Kidney glomerular epithelial cell (primary cell): ENCODE measurements around the gene RNPEP.
"Not testable (repeated sequence)": the region's sequence is repeated elsewhere in the genome, so short reads cannot be mapped to it uniquely, and the experiment has no call there.

ENCODE experiments used
- DNase-seq: peaks from one replicate; lab custom pipeline; 2025; lab: John Stamatoyannopoulos, UW

Gene RNPEP, protein sequence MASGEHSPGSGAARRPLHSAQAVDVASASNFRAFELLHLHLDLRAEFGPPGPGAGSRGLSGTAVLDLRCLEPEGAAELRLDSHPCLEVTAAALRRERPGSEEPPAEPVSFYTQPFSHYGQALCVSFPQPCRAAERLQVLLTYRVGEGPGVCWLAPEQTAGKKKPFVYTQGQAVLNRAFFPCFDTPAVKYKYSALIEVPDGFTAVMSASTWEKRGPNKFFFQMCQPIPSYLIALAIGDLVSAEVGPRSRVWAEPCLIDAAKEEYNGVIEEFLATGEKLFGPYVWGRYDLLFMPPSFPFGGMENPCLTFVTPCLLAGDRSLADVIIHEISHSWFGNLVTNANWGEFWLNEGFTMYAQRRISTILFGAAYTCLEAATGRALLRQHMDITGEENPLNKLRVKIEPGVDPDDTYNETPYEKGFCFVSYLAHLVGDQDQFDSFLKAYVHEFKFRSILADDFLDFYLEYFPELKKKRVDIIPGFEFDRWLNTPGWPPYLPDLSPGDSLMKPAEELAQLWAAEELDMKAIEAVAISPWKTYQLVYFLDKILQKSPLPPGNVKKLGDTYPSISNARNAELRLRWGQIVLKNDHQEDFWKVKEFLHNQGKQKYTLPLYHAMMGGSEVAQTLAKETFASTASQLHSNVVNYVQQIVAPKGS

DNA sequence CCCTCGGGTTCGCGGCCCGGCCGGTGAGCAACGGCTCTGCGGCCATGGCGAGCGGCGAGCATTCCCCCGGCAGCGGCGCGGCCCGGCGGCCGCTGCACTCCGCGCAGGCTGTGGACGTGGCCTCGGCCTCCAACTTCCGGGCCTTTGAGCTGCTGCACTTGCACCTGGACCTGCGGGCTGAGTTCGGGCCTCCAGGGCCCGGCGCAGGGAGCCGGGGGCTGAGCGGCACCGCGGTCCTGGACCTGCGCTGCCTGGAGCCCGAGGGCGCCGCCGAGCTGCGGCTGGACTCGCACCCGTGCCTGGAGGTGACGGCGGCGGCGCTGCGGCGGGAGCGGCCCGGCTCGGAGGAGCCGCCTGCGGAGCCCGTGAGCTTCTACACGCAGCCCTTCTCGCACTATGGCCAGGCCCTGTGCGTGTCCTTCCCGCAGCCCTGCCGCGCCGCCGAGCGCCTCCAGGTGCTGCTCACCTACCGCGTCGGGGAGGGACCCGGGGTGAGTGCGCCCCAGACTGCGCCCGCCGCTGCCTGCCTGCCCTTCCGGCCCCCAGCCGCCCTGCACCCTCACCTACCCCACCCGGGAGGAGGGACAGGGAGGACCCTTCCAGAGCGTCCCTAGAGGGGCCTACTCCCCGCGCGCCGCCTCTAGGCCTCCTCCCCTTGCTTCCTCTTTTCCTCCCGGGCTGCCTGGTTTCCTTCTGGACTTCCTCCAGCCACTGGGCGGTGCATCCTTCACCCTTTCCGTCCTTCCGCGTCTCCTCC, at the start of gene RNPEP:
TSS of gene RNPEP (plus strand) at position 26 of the 757 bp plus-strand sequence. CDS start at position 45, 19 bp downstream.
- peak; percentile 74 for DNase-seq

DNA sequence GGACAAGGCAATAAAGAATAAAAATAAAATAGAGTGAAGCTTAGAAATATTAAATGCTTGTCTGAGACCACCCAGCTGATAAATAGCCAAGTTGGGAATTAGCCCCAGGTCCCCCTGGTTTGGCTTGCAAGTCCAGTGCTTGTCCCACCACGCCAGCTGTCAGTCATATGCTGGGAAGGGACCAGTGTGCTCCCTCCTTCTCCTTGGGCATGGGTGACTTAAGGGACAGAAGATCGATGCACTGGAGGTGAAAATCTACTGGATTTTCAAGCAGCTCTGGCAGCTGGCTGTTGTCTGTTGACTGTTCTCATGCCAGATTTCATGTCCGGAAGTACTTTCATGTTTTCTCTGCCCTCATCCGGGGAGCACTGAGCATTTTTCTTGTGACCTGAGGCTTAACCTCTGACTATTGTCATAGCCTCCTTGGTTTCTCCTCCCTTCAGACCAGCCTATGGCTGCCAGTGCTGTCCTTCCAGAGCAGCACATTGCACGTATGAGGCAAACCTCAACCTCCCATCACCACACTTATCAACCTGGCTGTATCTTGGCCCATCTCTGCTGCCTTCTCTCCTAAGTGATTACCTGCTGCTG, 48.5 kb upstream of the RNPEP start:
- peak; percentile 47 for DNase-seq

DNA sequence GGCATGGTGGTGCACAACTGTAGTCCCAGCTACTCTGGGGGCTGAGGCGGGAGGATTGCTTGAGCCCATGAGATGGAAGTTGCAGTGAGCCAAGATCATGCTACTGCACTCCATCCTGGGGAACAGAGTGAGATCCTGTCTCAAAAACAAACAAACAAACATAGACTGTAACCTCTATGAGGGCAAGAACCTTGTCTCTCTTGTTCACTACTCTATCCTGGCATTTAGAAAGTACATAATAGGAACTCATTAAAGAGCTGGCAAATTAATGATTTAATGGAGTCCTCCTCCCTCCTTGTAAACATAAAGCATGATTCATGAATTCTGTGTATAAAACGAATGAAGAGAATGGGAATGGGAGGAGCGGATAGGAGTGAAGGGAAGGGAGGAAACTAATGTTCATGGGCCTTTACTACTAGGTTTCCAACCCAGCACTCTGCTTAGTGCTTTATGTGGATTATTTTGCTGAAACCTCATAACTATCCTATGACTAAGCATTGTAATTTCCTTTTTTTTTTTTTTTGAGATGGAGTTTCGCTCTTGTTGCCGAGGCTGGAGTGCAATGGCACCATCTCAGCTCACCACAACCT, 44.7 kb upstream of the RNPEP start:
- DNase-seq, result peak; percentile 65

DNA sequence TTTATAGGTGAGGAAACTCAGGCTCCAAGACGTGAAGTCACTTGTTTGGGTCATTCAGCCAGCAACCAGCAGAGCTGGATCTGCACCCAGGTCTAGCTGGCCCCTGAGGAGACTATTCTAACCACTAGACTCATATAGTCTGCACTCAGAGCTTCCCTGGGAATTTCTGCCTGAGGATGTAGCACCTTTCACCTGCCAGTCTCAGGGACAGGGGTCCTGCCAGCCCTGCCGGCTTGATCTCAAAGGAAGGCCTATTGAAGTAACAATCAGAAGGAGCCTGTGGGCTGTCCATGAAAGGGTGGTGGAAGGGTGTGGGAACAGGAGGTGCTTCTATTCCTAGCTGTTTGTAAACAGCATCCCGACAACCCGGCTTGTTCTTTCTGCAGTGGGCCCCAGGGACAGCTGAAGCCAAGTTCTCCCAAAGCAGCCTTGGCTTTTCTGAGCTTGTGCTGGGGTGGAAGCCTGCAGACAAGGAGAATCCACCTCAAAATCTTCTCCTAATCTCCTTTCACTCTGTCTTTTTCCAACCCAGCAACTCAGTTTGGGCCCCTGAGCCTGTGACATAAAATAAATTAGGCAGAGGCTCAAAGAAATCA, 43.9 kb upstream of the RNPEP start:
- DNase-seq, result no peak

DNA sequence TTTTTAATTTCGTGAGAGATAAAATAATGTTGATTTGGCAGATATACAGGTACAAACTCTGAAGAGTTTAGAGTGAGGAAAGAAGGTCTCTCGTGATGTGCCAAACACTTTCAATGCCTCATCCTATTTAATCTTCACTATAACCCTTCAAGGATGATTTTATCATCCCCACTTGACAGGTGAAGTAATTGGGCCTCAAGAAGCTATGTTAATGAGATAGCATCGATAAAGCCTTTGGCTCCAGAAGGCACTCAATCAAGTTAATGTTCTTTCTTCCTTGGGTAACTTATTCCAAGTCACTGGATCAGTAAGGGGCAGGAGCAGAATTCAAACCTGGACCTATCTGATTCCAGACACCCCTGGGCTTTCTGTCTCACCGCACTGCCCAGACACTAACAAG, 43.3 kb upstream of the RNPEP start:
- no peak for DNase-seq

DNA sequence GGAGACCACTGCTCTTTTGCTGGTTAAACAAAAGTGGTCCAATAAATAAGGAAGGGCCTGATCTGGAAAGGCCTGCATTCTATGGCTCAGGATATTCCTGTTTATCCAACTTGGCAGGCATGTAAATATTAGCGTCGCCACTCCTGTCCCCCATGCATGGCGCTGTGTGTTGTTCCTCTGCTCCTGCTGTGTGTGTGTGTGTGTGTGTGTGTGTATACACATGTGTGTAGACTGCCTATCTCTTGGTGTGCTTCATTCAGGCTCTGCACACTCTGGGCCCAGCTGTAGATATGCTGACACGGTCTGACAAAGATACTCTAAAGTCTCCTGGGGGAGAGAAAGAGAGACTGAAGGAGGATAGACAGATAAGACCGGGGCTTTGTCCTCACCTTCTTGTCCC, 42.9 kb upstream of the RNPEP start:
- no peak for DNase-seq

DNA sequence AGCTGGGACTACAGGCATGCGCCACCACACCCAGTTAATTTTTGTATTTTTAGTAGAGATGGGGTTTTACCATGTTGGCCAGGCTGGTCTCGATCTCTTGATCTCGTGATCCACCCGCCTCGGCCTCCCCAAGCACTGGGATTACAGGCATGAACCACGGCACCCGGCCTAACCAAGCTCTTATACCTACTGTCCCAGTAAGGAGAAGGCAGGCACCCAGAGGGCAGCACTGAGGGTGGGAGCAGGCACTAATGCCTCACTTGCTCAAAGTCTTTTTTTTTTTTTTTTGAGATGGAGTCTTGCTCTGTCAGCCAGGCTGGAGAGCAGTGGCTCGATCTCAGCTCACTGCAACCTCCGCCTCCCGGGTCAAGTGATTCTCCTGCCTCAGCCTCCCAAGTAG, 42.1 kb upstream of the RNPEP start:
- DNase-seq, result not testable (repeated sequence)

DNA sequence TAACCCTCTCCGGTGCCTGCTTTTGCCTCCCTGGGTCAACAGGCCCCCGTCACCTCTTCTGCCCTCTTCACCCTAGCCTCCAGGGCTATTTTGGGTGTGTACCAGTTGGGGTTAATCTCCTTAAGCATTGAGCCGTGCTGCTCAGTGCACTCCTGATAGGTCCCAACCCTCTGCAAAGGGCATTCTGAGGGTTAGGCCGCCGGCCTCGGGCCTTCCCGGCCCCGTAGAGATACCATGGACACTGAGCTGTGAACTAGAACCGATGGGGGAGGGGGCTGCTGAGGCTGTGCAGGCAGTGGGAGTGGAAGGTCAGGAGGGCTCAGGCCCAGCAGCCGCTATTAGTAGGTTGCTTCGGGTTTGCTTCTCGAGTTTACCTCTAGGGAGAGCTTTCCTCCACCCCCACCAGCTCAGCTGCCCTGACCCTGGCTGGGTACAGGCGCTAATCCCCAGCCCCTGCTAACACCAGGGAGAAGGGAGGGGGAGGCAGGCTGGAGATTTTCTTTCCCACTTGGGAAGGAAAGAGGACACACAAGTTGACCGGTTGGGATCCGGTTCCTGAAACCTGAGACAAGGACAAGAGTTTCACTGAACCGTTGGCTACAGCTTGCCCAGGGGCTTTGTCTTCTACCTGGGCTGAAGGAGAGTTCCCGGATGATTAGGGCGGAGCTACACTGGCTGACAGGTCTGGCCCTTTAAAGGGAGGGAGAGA, 40.9 kb upstream of the RNPEP start:
- DNase-seq, result peak; percentile 25

DNA sequence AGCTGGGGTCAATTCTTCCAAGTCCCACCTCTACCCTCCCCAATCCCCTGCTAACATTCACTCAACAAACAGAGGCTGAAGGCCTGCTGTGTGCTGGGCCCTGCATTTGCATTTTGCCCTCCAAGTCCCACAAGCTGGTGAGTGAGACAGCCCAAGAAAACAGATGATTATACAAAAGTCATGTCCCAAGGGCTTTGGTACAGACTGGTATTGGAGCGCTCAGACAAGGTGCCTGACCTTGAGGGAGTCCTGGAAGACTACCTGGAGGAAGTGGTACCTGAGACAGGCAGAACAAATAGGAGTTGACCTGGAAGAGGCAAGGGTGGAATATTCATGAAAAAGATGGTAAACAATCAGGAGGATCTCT, 40.3 kb upstream of the RNPEP start:
- DNase-seq, result no peak

DNA sequence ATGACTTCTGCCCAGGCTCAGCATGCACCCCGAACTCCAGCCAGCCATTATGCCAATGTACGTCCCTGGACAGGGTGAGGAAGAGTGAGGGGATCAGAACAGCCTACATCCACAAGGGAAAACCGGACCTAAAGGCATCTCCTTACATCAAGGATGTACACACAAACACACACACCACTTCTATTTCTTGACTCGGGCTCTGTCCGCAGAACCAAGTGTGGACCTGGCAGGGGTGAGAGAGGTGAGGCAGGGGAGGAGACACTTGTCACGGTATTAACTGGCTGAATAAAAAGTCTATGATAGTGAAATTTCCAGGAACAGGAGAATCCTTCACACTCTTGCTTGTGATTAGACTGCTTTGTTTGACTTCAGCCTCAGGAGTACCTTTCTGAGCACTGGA, 38.4 kb upstream of the RNPEP start:
- DNase-seq, result no peak

DNA sequence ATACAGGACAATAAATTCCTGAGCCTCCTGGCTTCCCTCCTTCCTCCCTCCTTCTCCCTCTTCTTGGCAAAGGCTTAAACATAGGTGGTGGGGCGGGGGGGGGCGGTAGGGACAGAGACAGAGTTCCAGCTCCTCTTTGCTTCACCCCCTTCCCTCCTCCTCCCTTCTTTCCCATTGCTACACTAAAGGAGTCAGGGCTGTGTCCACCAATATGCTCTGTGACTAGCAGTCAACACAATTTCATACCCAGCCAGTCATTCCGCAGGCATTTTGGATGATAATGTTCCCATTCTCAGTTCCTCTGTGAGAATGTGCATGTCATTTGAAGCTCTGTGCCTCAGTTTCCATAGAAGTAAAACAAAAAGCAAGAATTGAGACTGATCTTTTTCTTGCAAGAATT, 37.8 kb upstream of the RNPEP start:
- no peak for DNase-seq

DNA sequence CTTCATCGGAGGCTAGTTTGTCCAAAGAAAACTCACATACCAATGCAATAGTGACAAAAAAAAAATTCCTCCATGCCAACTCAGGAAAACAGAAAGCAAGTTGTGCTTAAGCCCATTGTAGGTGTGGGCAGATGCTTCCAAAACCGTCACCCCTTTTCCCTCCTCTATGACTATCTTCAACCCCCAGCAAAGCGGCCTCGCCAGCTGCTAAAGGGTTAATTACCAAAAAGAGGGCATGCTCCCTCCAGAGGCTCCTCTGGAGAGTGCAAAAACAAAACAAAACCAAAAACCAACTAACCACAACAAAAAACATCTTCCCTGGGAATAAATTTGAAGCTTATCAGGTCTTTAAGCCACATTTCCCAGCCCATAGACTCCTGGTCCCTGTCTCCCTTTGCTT, 37.3 kb upstream of the RNPEP start:
- no peak for DNase-seq

DNA sequence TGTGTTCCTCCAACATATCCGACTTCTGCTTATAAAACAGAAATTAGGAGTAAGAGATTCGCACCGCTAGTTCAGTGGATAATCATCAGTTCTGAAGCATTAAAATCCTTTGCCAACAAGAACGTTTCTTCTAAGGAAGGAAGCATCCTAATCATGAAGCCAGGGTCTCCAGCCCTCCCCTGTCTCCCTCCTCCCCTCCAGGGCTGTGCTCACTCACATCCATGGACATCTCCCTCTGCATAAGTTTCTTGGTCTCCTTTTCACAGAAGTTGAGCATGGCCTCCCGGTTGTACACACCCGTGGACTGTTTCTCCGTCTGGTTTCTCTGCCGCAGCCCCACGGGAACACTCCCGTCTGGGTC, 36.6 kb upstream of the RNPEP start:
- DNase-seq, result no peak

DNA sequence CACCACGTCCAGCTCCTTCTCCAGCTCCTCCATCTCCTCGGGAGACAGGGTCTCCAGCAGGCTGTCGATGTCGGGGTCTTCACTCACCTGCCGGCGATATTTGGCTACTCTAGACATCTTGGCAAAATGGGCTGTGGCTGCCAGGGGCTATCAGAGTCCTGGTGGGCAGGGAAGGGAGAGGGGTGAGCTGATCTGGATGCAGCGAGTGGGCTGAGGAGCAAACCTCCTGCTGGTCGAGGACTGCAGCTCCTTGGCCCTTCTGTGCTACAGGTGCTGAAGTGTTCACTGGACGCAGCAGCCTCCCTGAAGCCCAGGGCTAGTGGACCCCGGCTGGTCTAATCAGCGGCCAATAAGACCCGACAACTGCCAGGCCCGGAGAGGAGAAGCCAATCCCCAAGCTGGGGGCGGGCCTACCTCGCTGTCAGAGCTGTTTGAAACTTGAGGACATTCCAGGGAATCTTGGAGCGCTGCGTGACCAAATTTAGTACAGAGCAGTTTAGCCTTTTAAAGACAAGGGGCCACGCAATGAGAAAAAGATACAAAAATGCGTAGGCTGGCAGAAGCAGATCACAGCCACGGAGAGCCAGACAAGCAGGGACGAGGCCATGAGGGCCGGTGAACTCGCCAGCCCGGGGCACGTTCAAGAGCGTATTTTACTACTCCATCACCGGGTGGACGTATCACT, 36.1 kb upstream of the RNPEP start, which contains the start of gene LMOD1:
TSS of gene LMOD1 (minus strand) at position 325 of the 685 bp plus-strand sequence. CDS start at position 117, 208 bp downstream.
- DNase-seq, result peak; percentile 83

DNA sequence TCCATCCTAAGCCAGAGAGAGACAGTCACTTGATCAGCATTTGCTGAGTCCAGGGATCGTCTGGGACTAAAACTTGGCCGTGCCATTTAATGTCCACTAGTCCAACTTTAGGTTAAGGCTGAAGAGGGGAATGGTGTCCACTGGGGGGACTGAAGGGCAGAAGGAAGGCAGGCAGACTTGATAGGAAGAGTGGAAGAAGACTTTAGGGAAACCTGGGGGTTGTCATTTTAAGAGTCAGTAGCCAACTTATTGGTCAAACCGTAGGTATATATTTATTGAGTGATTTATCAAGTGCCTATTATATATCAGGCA, 34.8 kb upstream of the RNPEP start:
- no peak for DNase-seq

DNA sequence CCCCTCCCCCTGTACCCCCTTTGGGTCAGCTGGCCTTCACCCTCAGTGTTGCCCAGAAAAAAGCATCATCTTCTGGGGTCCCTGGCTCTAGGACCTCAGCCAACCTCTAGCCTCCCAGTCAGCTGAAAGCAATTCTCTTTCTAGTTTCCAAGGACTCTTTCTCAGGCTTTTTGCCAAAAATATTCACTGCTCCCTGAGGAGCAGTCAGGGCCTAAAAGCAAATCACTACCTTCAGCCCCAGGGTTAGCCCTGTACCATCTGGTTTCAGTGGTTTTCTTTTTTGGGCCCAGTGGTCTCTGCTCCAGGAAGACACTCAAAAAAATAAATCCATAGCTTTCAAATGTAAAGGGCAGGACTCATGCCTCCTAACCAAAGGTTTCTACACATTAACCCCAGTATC, 33.0 kb upstream of the RNPEP start:
- DNase-seq, result no peak

DNA sequence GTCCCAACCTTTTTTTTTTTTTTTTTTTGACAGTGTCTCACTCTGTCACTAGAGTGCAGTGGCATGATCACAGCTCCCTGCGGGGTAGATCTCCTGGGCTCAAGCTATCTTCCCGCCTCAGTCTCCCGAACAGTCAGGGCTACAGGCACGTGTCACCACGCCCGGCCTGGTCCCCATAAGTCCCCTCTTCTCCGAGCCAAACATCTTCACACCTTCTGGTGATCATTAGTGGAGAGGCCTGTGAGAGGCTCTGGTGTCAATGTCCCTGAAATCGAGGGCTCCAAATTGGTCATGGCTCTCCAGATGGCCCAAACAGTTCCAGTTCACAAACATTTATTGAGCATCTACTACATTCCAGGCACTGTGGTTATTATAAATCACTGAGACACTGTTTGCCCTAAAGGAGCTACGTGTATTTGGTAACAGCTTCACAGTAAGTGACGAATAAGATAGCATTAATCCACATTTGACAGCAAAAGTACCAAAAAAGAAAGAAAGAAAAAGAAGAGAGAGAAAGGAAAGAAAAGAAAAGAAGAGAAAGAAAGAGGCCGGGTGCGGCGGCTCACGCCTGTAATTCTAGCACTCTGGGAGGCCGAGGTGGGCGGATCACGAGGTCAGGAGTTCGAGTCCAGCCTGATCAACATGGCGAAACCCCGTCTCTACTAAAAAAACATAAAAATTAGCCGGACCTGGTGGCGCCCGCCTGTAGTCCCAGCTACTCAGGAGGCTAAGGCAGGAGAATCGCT, 28.0 kb upstream of the RNPEP start:
- DNase-seq, result no peak

DNA sequence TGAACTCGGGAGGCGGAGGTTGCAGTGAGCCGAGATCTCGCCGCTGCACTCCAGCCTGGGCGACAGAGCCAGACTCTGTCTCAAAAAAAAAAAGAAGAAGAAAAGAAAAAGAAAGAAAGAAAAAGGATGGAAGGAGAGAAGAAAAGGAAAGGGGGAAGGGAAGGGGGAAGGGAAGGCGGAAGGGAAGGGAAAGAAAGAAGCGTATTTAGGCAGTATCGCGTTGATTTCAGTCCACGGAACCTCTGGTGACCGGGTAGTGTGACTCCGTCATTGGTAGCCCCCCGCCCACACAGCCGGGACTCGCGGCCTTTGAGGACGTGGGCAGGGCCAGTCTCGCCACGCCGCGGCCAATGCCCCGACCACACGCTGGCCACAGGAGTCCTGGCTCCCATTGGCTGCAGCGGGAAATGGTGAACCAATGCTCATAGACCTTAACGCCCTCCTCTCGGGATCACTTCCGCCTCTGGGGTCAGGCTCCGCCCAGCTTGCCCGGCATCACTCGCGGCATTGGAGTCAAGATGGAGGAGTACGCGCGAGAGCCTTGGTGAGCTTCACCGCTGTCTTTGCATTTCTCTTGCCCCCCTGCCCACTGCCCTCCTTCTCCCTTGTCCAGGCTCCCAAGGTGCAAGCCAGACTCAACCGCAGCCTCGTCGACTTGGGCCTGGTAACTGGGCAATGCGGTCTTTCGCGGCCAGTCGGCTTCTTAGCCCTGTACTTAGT, 27.3 kb upstream of the RNPEP start, which contains the start of gene TIMM17A:
TSS of gene TIMM17A (plus strand) at position 495 of the 720 bp plus-strand sequence. CDS start at position 519, 24 bp downstream.
- peak; percentile 95 for DNase-seq

DNA sequence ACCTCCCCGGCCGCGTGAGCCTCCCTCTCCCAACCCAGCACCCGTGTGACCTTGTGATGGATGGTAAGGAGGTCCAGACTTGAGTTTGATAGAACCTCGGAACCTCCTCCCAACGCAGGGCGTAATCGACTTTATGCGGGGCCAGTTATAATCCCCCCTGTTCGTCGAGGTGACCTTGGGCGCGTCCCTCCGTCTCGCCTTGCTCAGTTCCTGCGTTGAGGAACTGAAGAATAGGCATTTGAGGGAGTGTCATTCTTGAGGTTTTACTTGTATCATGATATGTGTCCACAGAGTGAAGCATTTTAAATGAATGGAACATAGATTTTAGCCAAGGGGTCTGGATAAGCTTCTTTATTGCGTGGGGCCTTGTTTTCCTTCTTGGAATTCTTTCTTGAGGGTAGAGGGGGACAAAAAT, 26.7 kb upstream of the RNPEP start:
- no peak for DNase-seq
